ENCODE measurements around the gene DPH7.
"Not testable (repeated sequence)": the region's sequence is repeated elsewhere in the genome, so short reads cannot be mapped to it uniquely, and the experiment has no call there.

The DPH7 gene

GRCh38 chr9:137580954-137581322, 2.2 kb upstream of the DPH7 start:
- no peak for DNase-seq (ENCODE audit: low read depth in 2 of 2)

- no peak for DNase-seq (ENCODE audit: low read depth in 2 of 2)
Measured at GRCh38 chr9:137580209-137580953, 1.7 kb upstream of the DPH7 start.

- no peak for DNase-seq (ENCODE audit: low read depth in 2 of 2)
Measured at GRCh38 chr9:137579259-137579604, 507 bp upstream of the DPH7 start.

GRCh38 chr9:137575716-137576411, 2.9 kb downstream of the DPH7 start:
- no peak for DNase-seq (ENCODE audit: low read depth in 2 of 2)

GRCh38 chr9:137575364-137575715, 3.4 kb downstream of the DPH7 start:
- no peak for DNase-seq (ENCODE audit: low read depth in 2 of 2)

GRCh38 chr9:137574192-137574591, 4.5 kb downstream of the DPH7 start:
- DNase-seq (ENCODE audit: low read depth in 2 of 2): no peak

GRCh38 chr9:137570566-137570965, 8.2 kb downstream of the DPH7 start:
- DNase-seq (ENCODE audit: low read depth in 2 of 2): no peak

GRCh38 chr9:137569609-137570203, 9.0 kb downstream of the DPH7 start:
- DNase-seq (ENCODE audit: low read depth in 2 of 2): no peak

GRCh38 chr9:137568445-137568844, 10.3 kb downstream of the DPH7 start:
- DNase-seq (ENCODE audit: low read depth in 2 of 2): not testable (repeated sequence)

- DNase-seq (ENCODE audit: low read depth in 2 of 2): no peak
Measured at GRCh38 chr9:137564817-137565411, 13.8 kb downstream of the DPH7 start.

GRCh38 chr9:137564134-137564533, 14.6 kb downstream of the DPH7 start:
- no peak for DNase-seq (ENCODE audit: low read depth in 2 of 2)

GRCh38 chr9:137558127-137558526, 20.6 kb downstream of the DPH7 start:
- DNase-seq (ENCODE audit: low read depth in 2 of 2): no peak

- no peak for DNase-seq (ENCODE audit: low read depth in 2 of 2)
Measured at GRCh38 chr9:137556069-137556838, 22.5 kb downstream of the DPH7 start.

GRCh38 chr9:137555179-137555578, 23.5 kb downstream of the DPH7 start:
- DNase-seq (ENCODE audit: low read depth in 2 of 2): no peak

GRCh38 chr9:137554349-137554748, 24.4 kb downstream of the DPH7 start:
- no peak for DNase-seq (ENCODE audit: low read depth in 2 of 2)

GRCh38 chr9:137553654-137554053, 25.1 kb downstream of the DPH7 start:
- DNase-seq (ENCODE audit: low read depth in 2 of 2): not testable (repeated sequence)

- DNase-seq (ENCODE audit: low read depth in 2 of 2): no peak
Measured at GRCh38 chr9:137552022-137552768, 26.5 kb downstream of the DPH7 start.

GRCh38 chr9:137551264-137552021, 27.3 kb downstream of the DPH7 start, which contains the start of gene MRPL41:
Gene MRPL41 (plus strand): TSS chr9:137551879. CDS start chr9:137552082, 203 bp downstream.
- DNase-seq (ENCODE audit: low read depth in 2 of 2): peak; percentile 84 to 85

GRCh38 chr9:137550958-137551263, 27.8 kb downstream of the DPH7 start:
- DNase-seq (ENCODE audit: low read depth in 2 of 2): not testable (repeated sequence)

GRCh38 chr9:137550231-137550621, 28.5 kb downstream of the DPH7 start, which contains the start of gene PNPLA7:
Gene PNPLA7 (minus strand): TSS chr9:137550402. CDS start chr9:137550197, 205 bp downstream.
- peak in 1 of 2 donors; percentile 13 for DNase-seq (ENCODE audit: low read depth in 2 of 2)

Data from stimulated activated CD8-positive, alpha-beta memory T cell treated with anti-CD3 and anti-CD28 coated beads, Interleukin-2, amount 100 ng/mL, for 48 hours (primary cell).